Peyer's patch (tissue), 4 donors: ENCODE data around the gene ASAP3.

ENCODE experiments used
- POLR2A ChIP-seq, 2 donors: fragments of 450-650 bp; IDR thresholded peaks; one replicate each; pipeline ENCODE4 v1.5.1; 2017; ENCODE audit warnings: antibody characterized with exemption in 2 of 2, mild to moderate bottlenecking in 2 of 2, moderate library complexity in 2 of 2
- TF ChIP-seq, protein P1 (sequence below), 6 experiments: fragments of 450-650 bp in 4 of 6; fragments of 200-600 bp in 2 of 6; sonication (generic) in 1 of 6; IDR thresholded peaks; one replicate each; pipeline ENCODE4 v1.5.1; 2017 to 2019; ENCODE audit warnings: antibody characterized with exemption in 6 of 6, mild to moderate bottlenecking in 3 of 6, moderate library complexity in 1 of 6

DNA sequence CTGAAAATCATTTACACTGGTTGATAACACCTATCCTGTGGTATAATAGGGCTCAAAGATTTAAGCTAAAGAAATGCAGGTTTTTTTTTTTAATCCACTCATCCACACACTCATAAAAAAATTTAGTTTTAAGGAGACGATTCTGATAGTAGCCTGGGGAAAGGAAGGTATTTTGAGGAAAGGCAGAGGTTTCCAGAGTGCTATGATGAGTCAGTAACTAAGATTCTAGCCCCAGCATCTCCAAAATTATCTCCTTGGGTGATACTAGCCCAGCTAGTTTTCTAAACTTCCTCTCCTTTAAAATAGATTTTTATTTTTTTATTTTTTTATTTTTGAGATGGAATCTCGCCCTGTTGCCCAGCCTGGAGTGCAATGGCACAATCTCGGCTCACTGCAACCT is 20.7 kb downstream of the ASAP3 start:
- TF ChIP-seq, protein P1, sequence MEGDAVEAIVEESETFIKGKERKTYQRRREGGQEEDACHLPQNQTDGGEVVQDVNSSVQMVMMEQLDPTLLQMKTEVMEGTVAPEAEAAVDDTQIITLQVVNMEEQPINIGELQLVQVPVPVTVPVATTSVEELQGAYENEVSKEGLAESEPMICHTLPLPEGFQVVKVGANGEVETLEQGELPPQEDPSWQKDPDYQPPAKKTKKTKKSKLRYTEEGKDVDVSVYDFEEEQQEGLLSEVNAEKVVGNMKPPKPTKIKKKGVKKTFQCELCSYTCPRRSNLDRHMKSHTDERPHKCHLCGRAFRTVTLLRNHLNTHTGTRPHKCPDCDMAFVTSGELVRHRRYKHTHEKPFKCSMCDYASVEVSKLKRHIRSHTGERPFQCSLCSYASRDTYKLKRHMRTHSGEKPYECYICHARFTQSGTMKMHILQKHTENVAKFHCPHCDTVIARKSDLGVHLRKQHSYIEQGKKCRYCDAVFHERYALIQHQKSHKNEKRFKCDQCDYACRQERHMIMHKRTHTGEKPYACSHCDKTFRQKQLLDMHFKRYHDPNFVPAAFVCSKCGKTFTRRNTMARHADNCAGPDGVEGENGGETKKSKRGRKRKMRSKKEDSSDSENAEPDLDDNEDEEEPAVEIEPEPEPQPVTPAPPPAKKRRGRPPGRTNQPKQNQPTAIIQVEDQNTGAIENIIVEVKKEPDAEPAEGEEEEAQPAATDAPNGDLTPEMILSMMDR (IDR thresholded peaks at IDR 0.05), result no peak
- TF ChIP-seq POLR2A (IDR thresholded peaks at IDR 0.05), result no peak
